Measurements from ENCODE around the gene SYNRG.
A peak's percentile ranks its signal among the peaks of the same experiment; 100 is the strongest.

The SYNRG gene

DNA sequence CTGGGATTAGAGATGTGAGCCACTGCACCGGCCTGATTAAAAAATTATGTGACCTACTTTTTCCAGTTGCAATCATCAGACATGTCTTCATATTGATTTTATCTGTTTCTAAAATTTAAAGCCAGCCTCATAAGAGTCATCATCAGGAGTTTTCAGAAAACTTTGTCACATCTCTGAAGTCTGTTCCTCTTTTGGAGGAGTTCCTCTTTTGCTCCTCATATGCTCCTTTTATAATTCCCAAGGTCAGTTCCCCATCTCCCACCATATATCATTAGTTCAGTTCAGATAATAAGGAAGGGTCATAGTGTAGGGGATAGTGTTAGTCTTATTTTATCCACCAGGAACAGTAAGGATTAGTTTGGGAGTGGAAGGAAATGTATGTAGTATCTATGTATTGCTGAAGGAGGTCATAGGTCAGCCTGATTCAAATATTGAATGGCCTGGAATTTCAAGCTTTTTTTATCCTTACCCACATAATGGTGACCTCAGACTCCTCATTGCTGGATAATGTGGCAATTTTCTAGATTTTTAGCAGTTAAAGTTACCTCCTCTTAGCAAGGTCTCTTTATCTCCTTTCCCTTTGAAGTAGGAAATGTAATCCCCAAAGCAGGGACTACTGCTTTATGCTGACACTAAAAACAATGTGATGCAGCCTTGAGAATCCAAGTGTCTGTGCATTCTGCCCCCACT is 133.3 kb downstream of the SYNRG start:
- no peak for DNase-seq

DNA sequence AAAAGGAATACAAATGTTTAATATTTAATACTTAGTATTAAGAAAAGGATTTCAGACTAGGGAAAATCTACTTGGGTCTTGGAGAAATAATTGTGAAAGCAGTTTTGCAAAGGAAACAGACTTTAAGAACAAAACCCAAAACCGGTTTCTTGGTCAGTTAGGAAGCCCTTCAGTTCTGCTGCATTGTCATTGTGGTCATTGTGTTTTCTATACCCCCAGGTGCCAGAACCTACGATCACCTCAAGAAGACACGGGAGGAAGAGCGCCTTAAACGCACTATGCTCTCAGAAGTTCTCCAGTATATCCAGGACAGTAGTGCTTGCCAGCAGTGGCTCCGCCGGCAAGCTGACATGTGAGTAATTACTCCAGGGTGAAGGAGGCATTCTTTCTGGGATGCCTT is 139.0 kb downstream of the SYNRG start:
- DNase-seq, result no peak

DNA sequence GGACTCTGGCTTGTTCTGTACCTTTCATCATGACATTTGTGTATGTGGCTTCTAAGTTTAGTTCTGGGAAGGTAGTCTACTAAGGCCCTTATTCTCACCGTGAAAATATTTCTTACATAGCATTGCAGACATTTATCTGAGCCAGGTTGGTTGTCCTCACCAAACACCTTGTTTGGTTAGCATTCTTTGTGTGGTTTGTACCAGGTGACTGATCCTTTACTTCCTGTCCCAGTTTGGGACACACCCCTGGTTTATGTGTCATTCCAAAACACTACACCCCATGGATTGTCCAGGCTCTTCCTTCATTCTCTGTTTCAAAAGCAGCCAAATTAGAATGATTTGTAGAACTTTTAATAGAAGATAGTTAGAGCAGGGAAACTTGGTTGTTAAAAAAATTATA is 142.7 kb downstream of the SYNRG start:
- DNase-seq, result no peak

DNA sequence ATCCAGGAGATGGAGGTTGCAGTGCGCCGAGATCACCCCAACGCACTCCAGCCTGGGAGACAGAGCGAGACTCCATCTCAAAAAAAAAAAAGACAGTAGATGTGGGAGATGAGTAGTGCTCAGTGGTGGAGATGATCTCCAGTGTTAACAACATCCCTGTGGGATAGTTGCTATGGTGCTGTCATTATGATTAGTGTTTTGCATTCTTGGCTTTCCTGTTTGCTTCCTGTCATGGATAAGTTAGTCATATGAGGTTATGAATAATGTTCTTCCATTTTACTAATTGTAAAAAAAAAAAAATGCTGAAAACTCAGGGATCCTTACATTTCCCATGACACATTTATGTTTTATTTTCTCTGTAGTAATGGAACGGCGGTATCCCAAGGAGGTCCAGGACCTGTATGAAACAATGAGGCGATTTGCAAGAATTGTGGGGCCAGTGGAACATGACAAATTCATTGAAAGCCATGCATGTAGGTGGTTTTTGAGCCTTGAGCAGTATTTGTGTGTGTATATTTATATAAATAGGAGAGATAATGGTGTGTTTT is 144.1 kb downstream of the SYNRG start:
- DNase-seq, result peak; percentile 70

All from fibroblast of upper back skin (primary cell).